HepG2 (cell line): ENCODE results near the gene GRB7. TPM values are rescaled to one million over a fixed set of nuclear protein-coding genes. Genes with fewer than 3 reads are reported as not detected.

Source experiments
- ARNTL ChIP-seq: sonication (generic); formaldehyde crosslinking; IDR thresholded peaks from 2 replicates; pipeline ENCODE4 v1.4.0; 2020; ENCODE audit warnings: mild to moderate bottlenecking, missing genetic modification reagents
- BCL6 ChIP-seq: IDR thresholded peaks from 2 replicates; pipeline ENCODE4 v1.6.1; 2016; ENCODE audit warnings: missing genetic modification reagents, missing compliant biosample characterization
- CHD2 ChIP-seq: IDR thresholded peaks from 2 replicates; pipeline ENCODE4 v1.6.1; 2011; ENCODE audit warnings: low read depth, low read length, improper control_type of control experiment
- GABPA ChIP-seq, 2 experiments: IDR thresholded peaks; 2 replicates each; pipeline ENCODE4 v1.6.1; 2011 to 2016; ENCODE audit warnings: low read depth in 2 of 2, low read length in 1 of 2, missing biosample characterization in 1 of 2, missing genetic modification characterization in 1 of 2
- HMG20A ChIP-seq: IDR thresholded peaks from 2 replicates; pipeline ENCODE4 v1.6.1; 2016; ENCODE audit warnings: borderline replicate concordance
- KLF16 ChIP-seq, 2 experiments: sonication (generic) in 1 of 2; formaldehyde crosslinking in 1 of 2; IDR thresholded peaks; 2 replicates each; pipeline versions ENCODE4 v1.6.1 to v1.8.0; 2016 to 2023; ENCODE audit warnings: missing genetic modification reagents in 2 of 2, missing compliant biosample characterization in 1 of 2
- MXD4 ChIP-seq: IDR thresholded peaks from 2 replicates; pipeline ENCODE4 v1.6.1; 2016; ENCODE audit warnings: mild to moderate bottlenecking, missing biosample characterization, missing genetic modification reagents
- RARA ChIP-seq: IDR thresholded peaks from 2 replicates; pipeline ENCODE4 v1.6.1; 2016; ENCODE audit warnings: missing genetic modification reagents, missing compliant biosample characterization
- REL ChIP-seq: sonication (generic); formaldehyde crosslinking; conservative IDR thresholded peaks from 2 replicates; pipeline ENCODE4 v1.8.0; 2022; ENCODE audit warnings: mild to moderate bottlenecking, missing genetic modification reagents, moderate library complexity
- REST ChIP-seq, 2 experiments: IDR thresholded peaks; 2 replicates each; pipeline ENCODE4 v1.6.1; 2011 to 2012; ENCODE audit warnings: low read length in 2 of 2, borderline replicate concordance in 1 of 2, low read depth in 1 of 2, mild to moderate bottlenecking in 1 of 2, moderate library complexity in 1 of 2
- SKI ChIP-seq: fragments of 450-650 bp; IDR thresholded peaks from one replicate; pipeline ENCODE4 v1.6.1; 2018; ENCODE audit warnings: mild to moderate bottlenecking; ENCODE audit not compliant: partially characterized antibody
- SMARCC2 ChIP-seq: fragments of 450-650 bp; IDR thresholded peaks from 2 replicates; pipeline ENCODE4 v1.6.1; 2017; ENCODE audit warnings: antibody characterized with exemption, mild to moderate bottlenecking
- SNAPC2 ChIP-seq: sonication (generic); formaldehyde crosslinking; IDR thresholded peaks from 2 replicates; pipeline ENCODE4 v1.8.1; 2022; ENCODE audit warnings: mild to moderate bottlenecking, missing genetic modification reagents
- ZNF558 ChIP-seq: sonication (generic); formaldehyde crosslinking; IDR thresholded peaks from 2 replicates; pipeline ENCODE4 v1.9.0; 2022; ENCODE audit warnings: mild to moderate bottlenecking, missing genetic modification reagents, borderline replicate concordance
- ZNF660 ChIP-seq: sonication (generic); formaldehyde crosslinking; IDR thresholded peaks from 2 replicates; pipeline ENCODE4 v1.5.1; 2020; ENCODE audit warnings: mild to moderate bottlenecking, low read depth, missing genetic modification reagents, borderline replicate concordance
- ZNF768 ChIP-seq: sonication (generic); formaldehyde crosslinking; IDR thresholded peaks from 2 replicates; pipeline ENCODE4 v1.4.0; 2020; ENCODE audit warnings: missing genetic modification reagents
- ZSCAN25 ChIP-seq: sonication (generic); formaldehyde crosslinking; IDR thresholded peaks from 2 replicates; pipeline ENCODE4 v1.8.0; 2022; ENCODE audit warnings: mild to moderate bottlenecking, missing genetic modification reagents
- polyA plus RNA-seq, 8 experiments: library from polyadenylated mRNA; depleted of rRNA in 3 of 8; stranded (reverse) in 7 of 8; unstranded in 1 of 8; fragments of >200 nt; fragmentation: Illumina TruSeq in 4 of 8; extraction: Trizol in 4 of 8; gene quantifications; 2 replicates each; pipeline versions ENCODE4 v1.2.1 to v1.2.3, GENCODE V29; 2011 to 2016; ENCODE audit warnings: low read depth in 4 of 8, missing spikeins in 1 of 8, mixed read lengths in 1 of 8; ENCODE audit not compliant: insufficient read depth in 1 of 8
- total RNA-seq, 5 experiments: library from RNA; depleted of rRNA; stranded (reverse); fragments of >200 nt; fragmentation: Illumina TruSeq; extraction: Trizol; gene quantifications; 2 replicates each; pipeline ENCODE4 v1.2.3, GENCODE V29; 2016; ENCODE audit warnings: low read depth in 1 of 5
- TF ChIP-seq, protein P1 (sequence below): sonication (generic); formaldehyde crosslinking; IDR thresholded peaks from 2 replicates; pipeline ENCODE4 v1.5.0; 2020; ENCODE audit warnings: missing genetic modification reagents
- TF ChIP-seq, protein P2 (sequence below): sonication (generic); formaldehyde crosslinking; IDR thresholded peaks from 2 replicates; pipeline ENCODE4 v1.4.0; 2020; ENCODE audit warnings: mild to moderate bottlenecking, missing genetic modification reagents, borderline replicate concordance
- TF ChIP-seq, protein P3 (sequence below): sonication (generic); formaldehyde crosslinking; IDR thresholded peaks from 2 replicates; pipeline ENCODE4 v1.4.0; 2020; ENCODE audit warnings: mild to moderate bottlenecking, missing genetic modification reagents, borderline replicate concordance

GRB7 gene
- total and polyA plus RNA-seq, 2 of the 13 experiments (the other 11 are each of a cell fraction or from before 2014, with no cell fraction given) = 60.2 to 77.7 TPM

DNA sequence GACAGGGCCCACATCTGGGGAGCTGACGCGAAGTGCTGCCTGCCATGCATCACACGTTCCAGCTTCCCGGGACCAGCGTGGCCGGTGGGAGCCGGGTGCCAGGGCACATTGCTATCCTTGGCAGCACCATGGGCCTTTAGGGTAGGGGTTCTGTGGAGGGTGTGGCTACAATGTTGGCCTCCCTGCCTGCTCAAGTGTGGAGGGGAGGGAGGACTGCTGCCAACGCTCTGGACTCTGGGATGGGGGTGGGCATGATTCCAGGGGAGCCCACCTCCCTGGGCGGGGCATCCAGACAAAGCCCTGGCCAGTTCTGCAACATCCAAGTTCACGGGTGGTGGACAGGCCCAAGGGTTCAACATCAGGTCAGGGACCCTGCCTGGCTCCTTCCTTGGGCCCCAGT lies 13.9 kb downstream of the GRB7 start (continued):
- no peak for TF ChIP-seq ZNF558 (CRISPR knock-in tag)
- TF ChIP-seq, protein P1, sequence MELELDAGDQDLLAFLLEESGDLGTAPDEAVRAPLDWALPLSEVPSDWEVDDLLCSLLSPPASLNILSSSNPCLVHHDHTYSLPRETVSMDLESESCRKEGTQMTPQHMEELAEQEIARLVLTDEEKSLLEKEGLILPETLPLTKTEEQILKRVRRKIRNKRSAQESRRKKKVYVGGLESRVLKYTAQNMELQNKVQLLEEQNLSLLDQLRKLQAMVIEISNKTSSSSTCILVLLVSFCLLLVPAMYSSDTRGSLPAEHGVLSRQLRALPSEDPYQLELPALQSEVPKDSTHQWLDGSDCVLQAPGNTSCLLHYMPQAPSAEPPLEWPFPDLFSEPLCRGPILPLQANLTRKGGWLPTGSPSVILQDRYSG = no peak
- no peak for TF ChIP-seq REL (CRISPR knock-in tag)
- TF ChIP-seq ZNF768 (CRISPR knock-in tag) = 0 out of 2 replicates have a peak, but pooled peaks have one; percentile 5
- no peak for TF ChIP-seq SMARCC2
- no peak for TF ChIP-seq CHD2
- TF ChIP-seq RARA (CRISPR knock-in tag) = peak; percentile 93
- TF ChIP-seq REST (IDR thresholded peaks at IDR 0.05; ENCODE audit: borderline replicate concordance in 1 of 2, low read depth in 1 of 2, low read length in 2 of 2) = no peak
- 0 out of 2 replicates have a peak, but pooled peaks have one; percentile 25 for TF ChIP-seq BCL6
- TF ChIP-seq, protein P2, sequence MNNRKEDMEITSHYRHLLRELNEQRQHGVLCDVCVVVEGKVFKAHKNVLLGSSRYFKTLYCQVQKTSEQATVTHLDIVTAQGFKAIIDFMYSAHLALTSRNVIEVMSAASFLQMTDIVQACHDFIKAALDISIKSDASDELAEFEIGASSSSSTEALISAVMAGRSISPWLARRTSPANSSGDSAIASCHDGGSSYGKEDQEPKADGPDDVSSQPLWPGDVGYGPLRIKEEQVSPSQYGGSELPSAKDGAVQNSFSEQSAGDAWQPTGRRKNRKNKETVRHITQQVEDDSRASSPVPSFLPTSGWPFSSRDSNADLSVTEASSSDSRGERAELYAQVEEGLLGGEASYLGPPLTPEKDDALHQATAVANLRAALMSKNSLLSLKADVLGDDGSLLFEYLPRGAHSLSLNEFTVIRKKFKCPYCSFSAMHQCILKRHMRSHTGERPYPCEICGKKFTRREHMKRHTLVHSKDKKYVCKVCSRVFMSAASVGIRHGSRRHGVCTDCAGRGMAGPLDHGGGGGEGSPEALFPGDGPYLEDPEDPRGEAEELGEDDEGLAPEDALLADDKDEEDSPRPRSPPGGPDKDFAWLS = no peak
- peak; percentile 19 for TF ChIP-seq SKI
- TF ChIP-seq GABPA (IDR thresholded peaks at IDR 0.05; ENCODE audit: low read depth, low read length) = no peak
- TF ChIP-seq GABPA (CRISPR knock-in tag; IDR thresholded peaks at IDR 0.05; ENCODE audit: low read depth) = no peak
- TF ChIP-seq HMG20A (CRISPR knock-in tag) = no peak
- no peak for TF ChIP-seq SNAPC2 (CRISPR knock-in tag)
- no peak for TF ChIP-seq ZNF660 (CRISPR knock-in tag)
- TF ChIP-seq KLF16 (CRISPR knock-in tag; IDR thresholded peaks at IDR 0.05) = no peak
- TF ChIP-seq, protein P3, sequence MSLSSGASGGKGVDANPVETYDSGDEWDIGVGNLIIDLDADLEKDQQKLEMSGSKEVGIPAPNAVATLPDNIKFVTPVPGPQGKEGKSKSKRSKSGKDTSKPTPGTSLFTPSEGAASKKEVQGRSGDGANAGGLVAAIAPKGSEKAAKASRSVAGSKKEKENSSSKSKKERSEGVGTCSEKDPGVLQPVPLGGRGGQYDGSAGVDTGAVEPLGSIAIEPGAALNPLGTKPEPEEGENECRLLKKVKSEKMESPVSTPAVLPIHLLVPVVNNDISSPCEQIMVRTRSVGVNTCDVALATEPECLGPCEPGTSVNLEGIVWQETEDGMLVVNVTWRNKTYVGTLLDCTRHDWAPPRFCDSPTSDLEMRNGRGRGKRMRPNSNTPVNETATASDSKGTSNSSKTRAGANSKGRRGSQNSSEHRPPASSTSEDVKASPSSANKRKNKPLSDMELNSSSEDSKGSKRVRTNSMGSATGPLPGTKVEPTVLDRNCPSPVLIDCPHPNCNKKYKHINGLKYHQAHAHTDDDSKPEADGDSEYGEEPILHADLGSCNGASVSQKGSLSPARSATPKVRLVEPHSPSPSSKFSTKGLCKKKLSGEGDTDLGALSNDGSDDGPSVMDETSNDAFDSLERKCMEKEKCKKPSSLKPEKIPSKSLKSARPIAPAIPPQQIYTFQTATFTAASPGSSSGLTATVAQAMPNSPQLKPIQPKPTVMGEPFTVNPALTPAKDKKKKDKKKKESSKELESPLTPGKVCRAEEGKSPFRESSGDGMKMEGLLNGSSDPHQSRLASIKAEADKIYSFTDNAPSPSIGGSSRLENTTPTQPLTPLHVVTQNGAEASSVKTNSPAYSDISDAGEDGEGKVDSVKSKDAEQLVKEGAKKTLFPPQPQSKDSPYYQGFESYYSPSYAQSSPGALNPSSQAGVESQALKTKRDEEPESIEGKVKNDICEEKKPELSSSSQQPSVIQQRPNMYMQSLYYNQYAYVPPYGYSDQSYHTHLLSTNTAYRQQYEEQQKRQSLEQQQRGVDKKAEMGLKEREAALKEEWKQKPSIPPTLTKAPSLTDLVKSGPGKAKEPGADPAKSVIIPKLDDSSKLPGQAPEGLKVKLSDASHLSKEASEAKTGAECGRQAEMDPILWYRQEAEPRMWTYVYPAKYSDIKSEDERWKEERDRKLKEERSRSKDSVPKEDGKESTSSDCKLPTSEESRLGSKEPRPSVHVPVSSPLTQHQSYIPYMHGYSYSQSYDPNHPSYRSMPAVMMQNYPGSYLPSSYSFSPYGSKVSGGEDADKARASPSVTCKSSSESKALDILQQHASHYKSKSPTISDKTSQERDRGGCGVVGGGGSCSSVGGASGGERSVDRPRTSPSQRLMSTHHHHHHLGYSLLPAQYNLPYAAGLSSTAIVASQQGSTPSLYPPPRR (CRISPR knock-in tag) = no peak
- TF ChIP-seq ZSCAN25 (CRISPR knock-in tag) = peak; percentile 2; the same call in 1 of the 2 replicates
- no peak for TF ChIP-seq ARNTL (CRISPR knock-in tag)
- no peak for TF ChIP-seq MXD4 (CRISPR knock-in tag)
